Fibroblast of skin of back (primary cell): ENCODE data around the gene FZD8. TPM values are rescaled to one million over a fixed set of nuclear protein-coding genes. Genes with fewer than 3 reads are reported as not detected.
"Not testable (repeated sequence)": the region's sequence is repeated elsewhere in the genome, so short reads cannot be mapped to it uniquely, and the experiment has no call there.

ENCODE experiments used
- DNase-seq: peaks from one replicate; pipeline ENCODE4 v3.0.0-alpha.2; 2013
- polyA plus RNA-seq, 2 experiments: library from polyadenylated mRNA; unstranded; fragments of 120-200 nt; gene quantifications; one replicate each; pipeline ENCODE4 v1.2.1, GENCODE V29; 2013; ENCODE audit not compliant: insufficient read length in 2 of 2

The FZD8 gene, protein sequence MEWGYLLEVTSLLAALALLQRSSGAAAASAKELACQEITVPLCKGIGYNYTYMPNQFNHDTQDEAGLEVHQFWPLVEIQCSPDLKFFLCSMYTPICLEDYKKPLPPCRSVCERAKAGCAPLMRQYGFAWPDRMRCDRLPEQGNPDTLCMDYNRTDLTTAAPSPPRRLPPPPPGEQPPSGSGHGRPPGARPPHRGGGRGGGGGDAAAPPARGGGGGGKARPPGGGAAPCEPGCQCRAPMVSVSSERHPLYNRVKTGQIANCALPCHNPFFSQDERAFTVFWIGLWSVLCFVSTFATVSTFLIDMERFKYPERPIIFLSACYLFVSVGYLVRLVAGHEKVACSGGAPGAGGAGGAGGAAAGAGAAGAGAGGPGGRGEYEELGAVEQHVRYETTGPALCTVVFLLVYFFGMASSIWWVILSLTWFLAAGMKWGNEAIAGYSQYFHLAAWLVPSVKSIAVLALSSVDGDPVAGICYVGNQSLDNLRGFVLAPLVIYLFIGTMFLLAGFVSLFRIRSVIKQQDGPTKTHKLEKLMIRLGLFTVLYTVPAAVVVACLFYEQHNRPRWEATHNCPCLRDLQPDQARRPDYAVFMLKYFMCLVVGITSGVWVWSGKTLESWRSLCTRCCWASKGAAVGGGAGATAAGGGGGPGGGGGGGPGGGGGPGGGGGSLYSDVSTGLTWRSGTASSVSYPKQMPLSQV
- 2.5 TPM for polyA plus RNA-seq (2013, experiment 1 of 2; ENCODE audit: insufficient read length)
- polyA plus RNA-seq (2013, experiment 2 of 2; ENCODE audit: insufficient read length), result 1.4 TPM

- DNase-seq, result peak; percentile 88
These were observed at the start of gene FZD8 for GRCh38 chr10:35642035-35642792. FZD8 (minus strand) TSS chr10:35642296; CDS start chr10:35641429, 867 bp downstream.

GRCh38 chr10:35691522-35692236 is 49.6 kb upstream of the FZD8 start:
- no peak for DNase-seq

DNA sequence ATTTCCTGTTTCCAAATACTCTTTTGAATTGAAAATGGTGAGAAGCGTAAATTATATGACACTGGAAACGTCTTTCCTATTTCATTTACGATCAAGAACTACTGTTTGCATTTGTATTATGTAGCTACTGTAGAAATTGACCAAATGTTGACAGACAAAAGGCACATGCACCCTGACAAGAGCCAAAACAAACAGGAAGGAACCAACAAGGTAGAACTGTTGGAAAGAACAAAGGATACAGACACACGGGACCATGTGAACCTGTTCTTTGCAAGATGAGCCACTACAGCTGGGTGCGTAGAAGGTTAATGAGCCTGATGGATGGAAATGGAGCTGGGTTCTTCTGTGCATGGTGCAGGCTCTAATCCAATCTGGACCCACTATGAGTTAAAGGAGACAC is 48.4 kb upstream of the FZD8 start:
- no peak for DNase-seq

DNA sequence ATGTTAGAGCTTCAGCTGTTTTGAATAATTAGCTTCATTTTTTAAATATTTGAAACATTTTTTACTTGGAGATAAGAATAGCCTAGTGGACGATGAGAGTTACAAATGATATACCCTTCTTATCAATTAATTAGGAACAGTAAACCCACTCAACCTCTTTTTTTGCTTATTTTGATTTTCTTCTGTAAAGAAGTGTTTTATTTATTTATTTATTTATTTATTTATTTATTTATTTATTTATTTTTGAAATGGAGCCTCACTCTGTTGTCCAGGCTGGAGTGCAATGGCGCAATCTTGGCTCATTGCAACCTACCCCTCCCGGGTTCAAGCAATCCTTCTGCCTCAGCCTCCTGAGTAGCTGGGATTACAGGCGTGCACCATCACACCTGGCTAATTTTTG is 43.8 kb upstream of the FZD8 start:
- not testable (repeated sequence) for DNase-seq

GRCh38 chr10:35685402-35685801 is 43.3 kb upstream of the FZD8 start:
- DNase-seq, result no peak

- DNase-seq, result no peak
These were observed 42.5 kb upstream of the FZD8 start for GRCh38 chr10:35684586-35684985.

- no peak for DNase-seq
These were observed 33.8 kb upstream of the FZD8 start for GRCh38 chr10:35675846-35676245.

- DNase-seq, result no peak
These were observed 32.7 kb upstream of the FZD8 start for GRCh38 chr10:35674843-35675242.

- DNase-seq, result no peak
These were observed 27.0 kb upstream of the FZD8 start for GRCh38 chr10:35668865-35669650.

DNA sequence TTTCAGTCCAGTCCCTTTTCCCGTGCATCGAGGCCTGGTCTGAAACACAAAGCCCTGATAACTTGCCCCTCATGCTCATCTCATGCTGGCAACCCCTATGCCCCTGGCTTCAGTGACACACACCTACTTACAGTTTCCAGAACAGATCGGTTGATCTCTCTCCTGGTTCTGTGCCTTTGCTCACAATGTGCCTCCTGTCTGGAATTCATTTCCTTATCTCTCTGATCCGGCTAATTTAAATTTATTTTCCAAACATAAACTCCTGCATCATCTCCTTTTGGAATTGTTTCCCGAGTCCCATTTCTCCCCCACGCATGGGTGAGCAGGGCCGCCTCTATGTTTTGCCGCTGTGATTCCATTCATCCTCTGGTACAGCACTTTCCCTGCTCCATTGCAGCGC is 25.9 kb upstream of the FZD8 start:
- no peak for DNase-seq

- no peak for DNase-seq
These were observed 25.3 kb upstream of the FZD8 start for GRCh38 chr10:35667270-35667889.

- no peak for DNase-seq
These were observed 19.1 kb upstream of the FZD8 start for GRCh38 chr10:35661236-35661635.

- no peak for DNase-seq
These were observed 17.4 kb upstream of the FZD8 start for GRCh38 chr10:35659456-35659855.

DNA sequence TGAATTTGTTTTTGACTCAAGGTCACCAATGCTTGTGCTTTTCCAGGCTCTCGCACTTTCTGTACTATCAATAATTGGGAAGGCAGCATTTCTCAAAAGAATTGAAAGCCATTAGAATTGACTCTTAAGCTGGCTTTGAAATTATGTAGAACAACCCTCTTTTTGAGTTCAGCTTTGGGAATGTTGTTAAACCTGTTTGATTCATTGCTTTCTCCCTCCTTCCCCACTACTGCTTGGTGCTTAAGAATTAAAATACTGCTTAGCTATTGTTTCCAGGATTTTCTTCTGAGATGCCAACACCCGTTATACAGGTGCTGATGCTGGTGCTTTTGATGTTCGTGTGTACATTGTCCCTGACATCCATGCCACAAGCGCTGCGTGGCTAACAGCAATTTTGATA is 15.5 kb upstream of the FZD8 start:
- DNase-seq, result no peak

DNA sequence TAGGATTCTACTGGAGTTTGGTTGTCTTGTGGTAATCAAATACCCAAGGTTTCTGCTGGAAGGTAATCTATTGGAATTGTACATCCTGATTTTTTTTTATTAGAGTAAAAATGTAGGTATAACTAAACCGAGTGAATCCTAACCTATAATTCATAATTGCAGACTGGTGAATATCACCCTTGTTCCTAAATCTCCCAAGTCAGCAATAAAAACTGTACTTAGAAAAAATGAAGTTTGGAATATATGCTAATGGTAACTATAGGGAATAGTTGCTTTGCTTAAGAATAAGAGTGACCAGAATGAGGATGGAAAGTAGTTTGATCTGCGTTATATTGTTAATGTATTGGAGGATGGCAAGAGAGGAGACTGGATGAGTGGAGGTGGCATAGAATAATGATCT is 10.7 kb upstream of the FZD8 start:
- DNase-seq, result no peak

- no peak for DNase-seq
These were observed 8.8 kb upstream of the FZD8 start for GRCh38 chr10:35650894-35651293.

GRCh38 chr10:35644050-35644950 is 2.2 kb upstream of the FZD8 start:
- no peak for DNase-seq

DNA sequence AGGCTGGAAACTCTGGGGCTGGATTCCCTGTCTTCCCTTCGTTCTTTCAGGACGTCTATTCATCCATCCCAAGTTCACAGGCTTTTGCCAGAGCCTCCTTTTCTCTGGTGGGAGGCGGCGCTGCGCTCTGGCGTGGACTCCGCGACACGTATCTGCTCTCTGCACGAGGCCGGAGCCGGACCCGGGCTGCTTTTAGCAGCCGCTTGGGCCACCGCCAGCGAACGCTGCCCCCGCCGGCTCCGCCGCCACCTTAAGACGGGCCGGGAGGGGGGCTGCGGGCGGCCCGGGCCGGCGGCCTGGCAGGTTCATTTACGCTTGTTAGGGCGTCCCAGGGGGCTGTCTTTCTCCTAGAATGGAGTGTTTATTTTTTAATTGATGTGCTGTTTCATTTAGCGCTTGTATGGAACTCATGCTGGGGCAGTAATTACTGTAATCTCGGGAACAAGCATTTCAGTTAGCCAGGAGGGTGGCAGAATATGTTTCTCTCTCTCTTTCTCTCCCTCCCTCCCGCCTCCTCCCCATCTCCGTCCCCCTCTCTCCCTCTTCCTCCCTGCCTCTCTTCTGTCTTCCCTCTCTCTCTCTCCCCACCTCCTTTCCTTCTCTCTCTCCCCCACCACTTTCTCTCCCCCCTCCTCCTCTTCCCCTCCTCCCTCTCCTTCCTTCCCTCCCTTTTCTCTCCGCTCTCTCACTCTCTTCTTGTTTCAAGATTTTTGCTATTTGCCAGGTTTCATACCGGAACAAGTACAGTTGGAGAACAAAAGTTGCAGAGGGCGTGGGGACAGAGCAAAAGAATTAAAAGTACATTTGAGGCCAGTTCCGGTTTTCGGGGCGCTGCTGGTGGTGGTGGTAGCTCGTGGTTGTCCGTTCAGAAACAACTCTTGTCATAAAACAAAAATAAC is 1.3 kb upstream of the FZD8 start:
- DNase-seq, result peak; percentile 37

DNA sequence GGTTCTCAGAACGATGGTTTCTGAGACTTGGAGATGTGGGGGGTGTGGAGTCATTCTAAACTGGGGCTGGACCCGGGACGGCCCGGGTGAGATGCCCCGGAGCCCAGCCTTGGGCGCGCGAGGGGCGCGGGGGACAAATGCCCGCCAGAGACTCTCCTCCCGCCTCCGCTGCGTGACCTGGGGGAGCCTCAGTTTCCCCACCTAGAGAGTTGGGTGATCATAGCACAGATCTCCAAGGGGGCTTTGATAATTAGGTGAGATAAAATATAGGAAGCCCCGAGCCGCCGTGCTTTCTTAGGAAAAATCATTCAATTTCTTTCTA is 658 bp upstream of the FZD8 start:
- DNase-seq, result no peak
